ENCODE measurements around the gene CHRM5.

The CHRM5 gene

DNA sequence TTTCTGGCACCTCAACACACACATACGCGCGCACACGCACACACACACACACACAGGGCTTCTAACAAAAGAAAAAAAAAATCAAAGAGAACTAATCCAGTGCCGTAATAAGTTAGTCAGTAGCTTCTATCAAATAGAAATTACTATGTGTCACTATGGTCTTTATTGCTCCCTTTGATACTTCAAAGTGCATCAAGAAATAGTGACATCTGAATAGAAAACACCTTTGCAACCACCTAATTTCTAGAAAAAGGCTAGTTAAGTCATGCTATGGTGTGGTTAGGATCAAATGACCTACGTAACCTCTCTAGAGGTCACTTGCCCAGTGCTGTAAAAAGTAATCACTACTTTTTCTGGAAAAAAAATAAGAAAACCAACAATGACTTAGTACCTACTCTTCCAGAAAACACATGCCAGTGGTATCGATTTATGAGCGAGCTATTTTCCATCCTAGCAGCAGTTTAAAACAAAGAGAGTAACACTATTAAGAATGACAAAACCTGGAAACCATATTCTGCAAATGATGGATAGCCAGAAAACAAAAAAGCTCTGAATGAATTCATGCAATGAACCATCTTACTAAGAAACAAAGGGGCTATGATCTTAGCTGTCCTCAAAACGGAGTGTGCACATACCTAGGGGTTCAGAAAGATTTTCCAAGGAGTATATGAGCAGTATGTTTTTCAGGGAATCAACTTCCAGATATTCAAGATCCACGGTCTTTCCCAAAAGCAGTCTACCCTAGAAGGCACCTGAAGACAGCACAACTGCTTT is 63.9 kb downstream of the CHRM5 start:
- no peak for DNase-seq
- Histone ChIP-seq H3K27me3 (no peaks in the 10 kb centered on the region), H3K4me3 (no peak overlapping the region), H3K36me3 (no peaks in the 10 kb centered on the region), H3K27ac (no peak overlapping the region), H3K9me3 (no peaks in the 10 kb centered on the region), H3K4me1 (no peaks in the 10 kb centered on the region)
- intact Hi-C loops (cut with DNase I; ENCODE audit: low total_unique reads) = no loop called here
- TF ChIP-seq, protein P1, sequence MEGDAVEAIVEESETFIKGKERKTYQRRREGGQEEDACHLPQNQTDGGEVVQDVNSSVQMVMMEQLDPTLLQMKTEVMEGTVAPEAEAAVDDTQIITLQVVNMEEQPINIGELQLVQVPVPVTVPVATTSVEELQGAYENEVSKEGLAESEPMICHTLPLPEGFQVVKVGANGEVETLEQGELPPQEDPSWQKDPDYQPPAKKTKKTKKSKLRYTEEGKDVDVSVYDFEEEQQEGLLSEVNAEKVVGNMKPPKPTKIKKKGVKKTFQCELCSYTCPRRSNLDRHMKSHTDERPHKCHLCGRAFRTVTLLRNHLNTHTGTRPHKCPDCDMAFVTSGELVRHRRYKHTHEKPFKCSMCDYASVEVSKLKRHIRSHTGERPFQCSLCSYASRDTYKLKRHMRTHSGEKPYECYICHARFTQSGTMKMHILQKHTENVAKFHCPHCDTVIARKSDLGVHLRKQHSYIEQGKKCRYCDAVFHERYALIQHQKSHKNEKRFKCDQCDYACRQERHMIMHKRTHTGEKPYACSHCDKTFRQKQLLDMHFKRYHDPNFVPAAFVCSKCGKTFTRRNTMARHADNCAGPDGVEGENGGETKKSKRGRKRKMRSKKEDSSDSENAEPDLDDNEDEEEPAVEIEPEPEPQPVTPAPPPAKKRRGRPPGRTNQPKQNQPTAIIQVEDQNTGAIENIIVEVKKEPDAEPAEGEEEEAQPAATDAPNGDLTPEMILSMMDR (IDR thresholded peaks at IDR 0.05) = no peak

DNA sequence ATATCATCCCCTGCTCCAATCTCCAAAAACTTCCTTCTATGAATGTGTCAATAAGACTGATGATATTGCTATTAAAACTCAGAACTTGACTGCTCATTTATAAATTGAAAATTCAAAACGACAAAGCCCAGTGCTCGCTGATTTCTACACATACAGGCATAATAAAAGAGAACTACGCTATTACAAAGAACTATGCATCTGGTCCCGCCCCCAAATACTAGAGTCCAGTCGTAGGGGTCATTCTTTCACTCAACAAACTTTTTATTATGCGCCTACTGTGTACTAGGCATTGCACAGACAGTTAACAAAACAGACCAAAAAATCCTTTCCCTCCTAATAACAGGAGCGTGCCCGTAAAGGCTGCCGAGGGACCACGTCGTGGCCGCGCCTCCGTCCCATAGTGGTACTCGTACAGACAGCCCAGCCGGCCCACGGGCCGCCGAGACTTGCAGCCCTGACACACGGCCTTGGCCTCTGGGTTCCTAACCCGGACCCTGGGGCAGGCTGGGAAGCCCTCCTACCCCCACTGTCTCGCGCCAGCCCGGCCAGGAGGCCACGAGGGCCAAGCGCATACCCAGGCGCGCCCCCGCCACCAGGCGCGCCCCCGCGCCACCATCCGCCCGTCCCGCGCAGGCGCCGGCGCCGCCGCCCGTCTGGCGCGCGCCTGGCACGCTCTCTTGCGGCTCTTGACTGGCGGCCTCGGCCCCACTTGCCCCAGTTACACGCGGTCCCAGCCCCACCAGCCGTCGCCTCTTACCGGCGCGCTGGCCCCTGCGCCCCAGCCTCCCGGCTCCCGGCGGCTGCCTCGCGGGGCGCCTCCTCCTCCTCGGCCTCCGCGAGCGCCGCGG is 70.0 kb downstream of the CHRM5 start:
- Histone ChIP-seq H3K27me3 (no peaks in the 10 kb centered on the region), H3K27ac (peak overlapping the region; percentile 81 to 91), H3K9me3 (no peaks in the 10 kb centered on the region), H3K4me1 (peaks cover 0 to 11% (median 8%) of the 10 kb centered on the region in 4 donors), H3K4me3 (peak overlapping the region; percentile 72 to 90), H3K36me3 (no peaks in the 10 kb centered on the region)
- peak; percentile 69 to 84 for DNase-seq
- intact Hi-C loops (cut with DNase I; ENCODE audit: low total_unique reads) = no loop called here
- TF ChIP-seq, protein P1 (IDR thresholded peaks at IDR 0.05) = no peak

DNA sequence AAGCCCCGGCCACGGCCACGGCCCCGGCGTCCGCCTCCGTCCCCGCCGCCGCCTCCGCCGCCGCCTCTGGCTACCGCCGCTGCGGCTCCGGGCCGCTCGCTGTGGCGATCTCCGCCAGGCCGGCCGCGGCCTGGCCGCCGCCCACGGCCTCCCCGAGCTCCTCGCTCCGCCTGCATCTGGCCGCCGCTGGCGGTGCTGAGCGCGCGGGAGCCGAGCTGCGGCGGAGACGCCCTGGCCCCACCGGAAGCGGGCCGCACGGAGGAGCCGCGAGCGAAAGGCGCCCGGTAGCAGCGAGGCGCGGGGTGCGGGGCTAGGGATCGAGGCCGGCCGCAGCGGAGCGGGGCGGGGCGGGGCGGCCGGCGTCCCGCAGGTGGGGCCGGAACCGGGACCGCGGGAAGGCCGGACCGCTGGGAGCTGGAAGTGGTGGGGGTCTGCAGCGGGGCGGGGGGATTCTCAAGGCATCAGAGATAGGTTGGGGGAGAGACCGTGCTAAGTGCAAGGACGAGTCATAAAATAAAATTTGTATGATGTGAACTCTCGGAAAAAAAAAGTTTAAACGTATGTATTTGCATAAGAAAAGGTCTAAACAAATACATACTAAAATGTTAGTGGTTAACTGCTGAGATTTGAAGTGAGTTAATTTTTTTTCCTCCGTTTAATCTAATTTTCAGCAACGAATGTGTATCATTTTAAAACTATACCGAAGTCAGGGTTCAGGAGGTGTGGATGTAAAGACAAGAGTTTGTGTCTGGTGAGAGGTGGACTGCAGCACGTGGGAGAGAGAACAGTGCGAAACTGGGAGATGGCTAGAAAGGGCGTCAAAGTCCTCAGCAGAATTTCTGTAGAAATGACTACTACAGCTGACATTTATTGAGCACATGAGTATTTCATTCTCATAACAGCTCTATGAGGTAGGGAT is 70.8 kb downstream of the CHRM5 start, which contains the start of gene AVEN:
TSS of gene AVEN (minus strand) at position 334 of the 919 bp plus-strand sequence. CDS start at position 176, 158 bp downstream.
- Histone ChIP-seq H3K4me3 (peak within 1 kb of the TSS; percentile 72 to 90), H3K27me3 (no peaks in the 10 kb centered on the region), H3K36me3 (no peaks in the 10 kb centered on the region), H3K4me1 (peaks cover 0 to 11% (median 8%) of the 10 kb centered on the region in 4 donors), H3K27ac (peak within 1 kb of the TSS; percentile 81 to 91), H3K9me3 (no peaks in the 10 kb centered on the region)
- peak in 1 of 2 donors; percentile 68 for DNase-seq
- intact Hi-C loops (cut with DNase I; ENCODE audit: low total_unique reads) = no loop called here
- TF ChIP-seq, protein P1 (IDR thresholded peaks at IDR 0.05) = no peak

GRCh38 chr15:34039790-34040113 is 71.5 kb downstream of the CHRM5 start:
- TF ChIP-seq, protein P1 (IDR thresholded peaks at IDR 0.05) = no peak
- Histone ChIP-seq H3K27me3 (no peaks in the 10 kb centered on the region), H3K36me3 (no peaks in the 10 kb centered on the region), H3K4me3 (peak overlapping the region; percentile 72 to 90), H3K9me3 (no peaks in the 10 kb centered on the region), H3K27ac (peak overlapping the region; percentile 81 to 91), H3K4me1 (peaks cover 0 to 11% (median 8%) of the 10 kb centered on the region in 4 donors)
- intact Hi-C loops (cut with DNase I; ENCODE audit: low total_unique reads) = no loop called here
- no peak for DNase-seq

GRCh38 chr15:34043391-34043790 is 75.1 kb downstream of the CHRM5 start:
- no peak overlapping the region for H3K27ac ChIP-seq
- intact Hi-C loops (cut with DNase I; ENCODE audit: low total_unique reads) = no loop called here
- peaks cover 0 to 11% (median 2%) of the 10 kb centered on the region in 4 donors for H3K4me1 ChIP-seq
- TF ChIP-seq, protein P1 (IDR thresholded peaks at IDR 0.05) = no peak
- no peaks in the 10 kb centered on the region for H3K27me3 ChIP-seq
- no peaks in the 10 kb centered on the region for H3K9me3 ChIP-seq
- H3K4me3 ChIP-seq = no peak overlapping the region
- H3K36me3 ChIP-seq = no peaks in the 10 kb centered on the region
- no peak for DNase-seq

Measured in tibial artery (tissue), 4 donors.